Right atrium auricular region (tissue), 2 donors: ENCODE data around the gene CFAP410. TPM values are rescaled to one million over a fixed set of nuclear protein-coding genes. Genes with fewer than 3 reads are reported as not detected.

Experiments used
- DNase-seq: peaks from one replicate; pipeline ENCODE4 v3.0.0-alpha.2; 2019; ENCODE audit warnings: low spot score
- H3K27ac ChIP-seq, 2 donors: fragments of 200-600 bp; sonication (generic); 1 replicate in 1 of 2; 2 replicates in 1 of 2; pipeline ENCODE4 v1.5.1; 2016 to 2019
- H3K27me3 ChIP-seq, 2 donors: fragments of 200-600 bp; sonication (generic); one replicate each; pipeline versions ENCODE4 v1.5.1 to v1.6.0; 2017 to 2019
- H3K36me3 ChIP-seq: fragments of 200-600 bp; sonication (generic); one replicate; pipeline ENCODE4 v1.5.1; 2016
- H3K4me1 ChIP-seq, 2 donors: fragments of 200-600 bp; sonication (generic); one replicate each; pipeline versions ENCODE4 v1.5.1 to v1.6.0; 2017 to 2019
- H3K4me3 ChIP-seq, 2 donors: fragments of 200-600 bp; sonication (generic); 1 replicate in 1 of 2; 2 replicates in 1 of 2; pipeline ENCODE4 v1.5.1; 2017 to 2019; ENCODE audit warnings: mild to moderate bottlenecking in 1 of 2, moderate library complexity in 1 of 2
- H3K9me3 ChIP-seq, 2 donors: fragments of 200-600 bp; sonication (generic); one replicate each; pipeline ENCODE4 v1.5.1; 2019
- CTCF ChIP-seq, 2 donors: fragments of 200-600 bp; sonication (generic); IDR thresholded peaks; one replicate each; pipeline ENCODE4 v1.5.1; 2019; ENCODE audit warnings: antibody characterized with exemption in 2 of 2
- total RNA-seq, 2 donors: library from RNA; depleted of rRNA; stranded (reverse); fragments of >200 nt; gene quantifications; one replicate each; pipeline ENCODE4 v1.1.0, GENCODE V29; 2016

CFAP410 gene
- total RNA-seq, 2 donors from 2014 or later, result 21.4 to 23.2 TPM

- Histone ChIP-seq H3K27me3 (no peaks in the 10 kb centered on the region), H3K36me3 (no peaks in the 10 kb centered on the region), H3K4me1 (no peaks in the 10 kb centered on the region), H3K9me3 (no peaks in the 10 kb centered on the region), H3K27ac (no peak overlapping the region), H3K4me3 (no peak overlapping the region)
- no peak for DNase-seq
- TF ChIP-seq CTCF (IDR thresholded peaks at IDR 0.05), result no peak
Observed at GRCh38 chr21:44377201-44377921, 38.2 kb upstream of the CFAP410 start.

GRCh38 chr21:44376606-44377005 lies 37.4 kb upstream of the CFAP410 start:
- no peaks in the 10 kb centered on the region for H3K9me3 ChIP-seq
- H3K4me1 ChIP-seq, result no peaks in the 10 kb centered on the region
- no peak for TF ChIP-seq CTCF (IDR thresholded peaks at IDR 0.05)
- no peaks in the 10 kb centered on the region for H3K36me3 ChIP-seq
- no peak for DNase-seq
- H3K4me3 ChIP-seq, result no peak overlapping the region
- no peak overlapping the region for H3K27ac ChIP-seq
- H3K27me3 ChIP-seq, result no peaks in the 10 kb centered on the region

GRCh38 chr21:44375761-44376241 lies 36.6 kb upstream of the CFAP410 start:
- DNase-seq, result no peak

GRCh38 chr21:44375281-44375651 lies 36.1 kb upstream of the CFAP410 start:
- Histone ChIP-seq H3K9me3 (no peaks in the 10 kb centered on the region), H3K4me3 (no peak overlapping the region), H3K4me1 (peaks cover 0 to 3% of the 10 kb centered on the region in 2 donors), H3K27ac (no peak overlapping the region), H3K27me3 (no peaks in the 10 kb centered on the region), H3K36me3 (no peaks in the 10 kb centered on the region)
- DNase-seq, result no peak
- no peak for TF ChIP-seq CTCF (IDR thresholded peaks at IDR 0.05)

More at GRCh38 chr21:44375761-44376241, 36.6 kb upstream of the CFAP410 start:
- Histone ChIP-seq H3K4me3 (no peak overlapping the region), H3K9me3 (no peaks in the 10 kb centered on the region), H3K27ac (no peak overlapping the region), H3K27me3 (no peaks in the 10 kb centered on the region), H3K4me1 (no peaks in the 10 kb centered on the region), H3K36me3 (no peaks in the 10 kb centered on the region)
- no peak for TF ChIP-seq CTCF (IDR thresholded peaks at IDR 0.05)

- Histone ChIP-seq H3K4me1 (peaks cover 0 to 8% of the 10 kb centered on the region in 2 donors), H3K27me3 (no peaks in the 10 kb centered on the region), H3K9me3 (no peaks in the 10 kb centered on the region), H3K27ac (no peak overlapping the region), H3K4me3 (no peak overlapping the region), H3K36me3 (no peaks in the 10 kb centered on the region)
- no peak for DNase-seq
- TF ChIP-seq CTCF (IDR thresholded peaks at IDR 0.05), result no peak
Observed at GRCh38 chr21:44374601-44375280, 35.6 kb upstream of the CFAP410 start.
